ENCODE data around the gene MINK1. TPM values are rescaled to one million over a fixed set of nuclear protein-coding genes. Genes with fewer than 3 reads are reported as not detected.

The MINK1 gene
- 10 to 100 TPM; 40.1 to 42.2 TPM for total RNA-seq
- long read RNA-seq, partial matches to known transcripts: 6 of 9 reads
- long read RNA-seq, other reads (novel, unspliced or antisense): 3 of 9 reads

- intact Hi-C loops (cut with DNase I): no loop called here
- peak; percentile 97 to 98 for ATAC-seq
Observed at GRCh38 chr17:4833178-4833940, at the start of gene MINK1. Gene MINK1 (plus strand): TSS chr17:4833340. CDS start chr17:4833584, 244 bp downstream.

GRCh38 chr17:4785311-4786105, 47.6 kb upstream of the MINK1 start:
- ATAC-seq (no peak), DNase-seq (no peak)
- intact Hi-C loops (cut with DNase I): loop anchor here (5.0 kb wide), 3 partner anchors 43 to 102 kb away; no protein-coding TSS in a partner anchor

More at GRCh38 chr17:4833178-4833940, at the start of gene MINK1:
- DNase-seq: peak; percentile 91

- ATAC-seq (no peak), DNase-seq (peak; percentile 47)
- intact Hi-C loops (cut with DNase I): loop anchor here (5.0 kb wide), 3 partner anchors 44 to 101 kb away; no protein-coding TSS in a partner anchor
Observed at GRCh38 chr17:4786106-4786511, 47.0 kb upstream of the MINK1 start, which contains the start of gene VMO1. Gene VMO1 (minus strand): TSS chr17:4786364. CDS start chr17:4786352, 12 bp downstream.

GRCh38 chr17:4786516-4786915, 46.6 kb upstream of the MINK1 start:
- intact Hi-C loops (cut with DNase I): loop anchor here (5.0 kb wide), 3 partner anchors 44 to 101 kb away; no protein-coding TSS in a partner anchor
- no peak for ATAC-seq
- DNase-seq: no peak

GRCh38 chr17:4788159-4788806, 44.9 kb upstream of the MINK1 start:
- DNase-seq (no peak), ATAC-seq (no peak)
- intact Hi-C loops (cut with DNase I): loop anchor here (5.0 kb wide), 3 partner anchors 46 to 99 kb away; no protein-coding TSS in a partner anchor

GRCh38 chr17:4788807-4789700, 44.1 kb upstream of the MINK1 start, which contains the start of gene GLTPD2:
Gene GLTPD2 (plus strand): TSS chr17:4788964. CDS start chr17:4789012, 48 bp downstream.
- ATAC-seq (peak in 1 of 2 donors; percentile 2), DNase-seq (no peak)
- intact Hi-C loops (cut with DNase I): loop anchor here (5.0 kb wide), 3 partner anchors 47 to 98 kb away; no protein-coding TSS in a partner anchor

- DNase-seq (no peak), ATAC-seq (no peak)
- intact Hi-C loops (cut with DNase I): loop anchor here (5.0 kb wide), 3 partner anchors 47 to 98 kb away; no protein-coding TSS in a partner anchor
Observed at GRCh38 chr17:4789701-4789950, 43.5 kb upstream of the MINK1 start.

GRCh38 chr17:4789951-4790704, 43.0 kb upstream of the MINK1 start:
- DNase-seq (peak; percentile 90), ATAC-seq (peak; percentile 95)
- intact Hi-C loops (cut with DNase I): loop anchor here (5.0 kb wide), 3 partner anchors 48 to 97 kb away; no protein-coding TSS in a partner anchor

GRCh38 chr17:4790705-4791088, 42.4 kb upstream of the MINK1 start:
- intact Hi-C loops (cut with DNase I): no loop called here
- ATAC-seq: no peak
- DNase-seq: no peak

- intact Hi-C loops (cut with DNase I): no loop called here
- ATAC-seq: no peak
- DNase-seq: no peak
Observed at GRCh38 chr17:4795168-4795567, 38.0 kb upstream of the MINK1 start.

- intact Hi-C loops (cut with DNase I): no loop called here
- DNase-seq (peak; percentile 45), ATAC-seq (peak; percentile 38 to 70)
Observed at GRCh38 chr17:4796552-4796920, 36.6 kb upstream of the MINK1 start.

GRCh38 chr17:4800462-4801196, 32.5 kb upstream of the MINK1 start:
- intact Hi-C loops (cut with DNase I): no loop called here
- DNase-seq (no peak), ATAC-seq (no peak)

- DNase-seq (no peak), ATAC-seq (no peak)
- intact Hi-C loops (cut with DNase I): no loop called here
Observed at GRCh38 chr17:4802228-4802627, 30.9 kb upstream of the MINK1 start, which contains the start of gene C17orf114. Gene C17orf114 (minus strand): TSS chr17:4802328.

GRCh38 chr17:4806456-4806776, 26.7 kb upstream of the MINK1 start:
- ATAC-seq (no peak), DNase-seq (no peak)
- intact Hi-C loops (cut with DNase I): no loop called here

GRCh38 chr17:4806777-4807604, 26.1 kb upstream of the MINK1 start, which contains the start of gene PLD2:
Gene PLD2 (plus strand): TSS chr17:4807152. CDS start chr17:4807773, 621 bp downstream.
- intact Hi-C loops (cut with DNase I): no loop called here
- ATAC-seq (peak; percentile 99), DNase-seq (peak; percentile 89)
